GM15510 (cell line): Measurements from ENCODE around the gene LARP1.

Experiments used
- POLR2A ChIP-seq: IDR thresholded peaks from 3 replicates; pipeline ENCODE4 v1.6.1; 2011; ENCODE audit warnings: borderline replicate concordance; ENCODE audit not compliant: insufficient read length; ENCODE audit errors: extremely low read depth

Gene LARP1

DNA sequence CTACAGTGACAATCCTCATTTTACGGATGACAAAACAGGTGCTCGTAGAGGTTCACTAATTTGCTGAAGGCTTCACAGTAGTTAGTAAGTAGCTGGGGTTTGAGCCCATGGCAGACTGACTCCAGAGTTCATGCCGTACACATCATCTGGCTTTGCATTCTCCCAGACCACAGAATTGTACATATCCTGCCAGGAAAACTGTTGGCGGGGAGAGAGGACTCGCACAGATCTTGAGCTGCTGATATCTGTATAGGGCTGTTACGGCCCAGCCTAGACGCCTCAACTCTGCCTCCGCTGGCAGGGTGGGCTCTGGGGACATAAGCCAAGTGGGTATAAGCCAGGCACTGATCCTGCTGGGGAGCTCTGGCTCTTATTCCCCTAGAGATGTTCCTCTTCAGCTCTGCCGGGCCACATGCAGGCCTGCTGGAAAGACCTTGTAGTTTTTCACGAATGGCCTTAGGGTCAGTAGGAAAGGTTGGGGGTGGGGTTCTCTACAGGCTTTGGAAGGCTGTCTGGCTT is 16.3 kb downstream of the LARP1 start:
- TF ChIP-seq POLR2A, result no peak

DNA sequence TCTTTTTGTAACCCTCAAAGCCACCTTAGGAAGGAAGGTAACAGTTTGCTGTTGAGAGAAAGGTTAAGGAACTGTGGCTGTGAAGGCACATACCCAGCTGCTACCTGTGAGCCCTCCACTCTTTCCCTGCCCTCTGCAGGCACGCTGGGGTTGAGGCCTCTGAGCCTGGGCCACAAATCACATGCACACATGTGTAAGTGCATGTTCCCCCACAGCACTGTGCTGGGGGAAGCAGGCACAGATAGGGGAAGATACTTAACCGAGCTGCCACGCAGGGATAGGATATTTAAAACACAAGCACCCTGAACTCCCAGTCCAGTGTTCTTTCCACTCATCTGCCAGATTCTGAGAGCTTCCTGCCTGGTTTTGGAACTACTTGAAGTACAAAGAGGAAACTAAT is 18.1 kb downstream of the LARP1 start:
- TF ChIP-seq POLR2A, result no peak

DNA sequence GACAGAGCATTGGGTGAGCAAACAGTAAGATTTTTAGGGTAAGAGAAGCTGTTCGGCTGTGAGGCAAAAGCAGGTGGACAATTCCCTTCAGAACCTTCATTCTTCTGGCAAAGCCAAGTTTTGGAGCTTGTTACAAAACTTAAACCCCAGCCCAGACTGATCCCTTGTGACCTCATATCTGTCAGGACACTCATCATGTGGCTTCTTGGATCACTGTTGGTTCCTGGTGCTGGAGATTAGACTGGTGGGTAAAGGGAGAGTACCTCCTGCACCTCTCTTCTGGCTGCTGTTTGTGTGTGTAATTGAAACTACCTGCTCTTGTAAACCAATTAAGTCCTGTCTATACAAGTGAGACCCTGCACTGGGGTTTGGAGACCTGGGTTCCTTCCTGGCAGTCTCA is 21.0 kb downstream of the LARP1 start:
- TF ChIP-seq POLR2A, result no peak

DNA sequence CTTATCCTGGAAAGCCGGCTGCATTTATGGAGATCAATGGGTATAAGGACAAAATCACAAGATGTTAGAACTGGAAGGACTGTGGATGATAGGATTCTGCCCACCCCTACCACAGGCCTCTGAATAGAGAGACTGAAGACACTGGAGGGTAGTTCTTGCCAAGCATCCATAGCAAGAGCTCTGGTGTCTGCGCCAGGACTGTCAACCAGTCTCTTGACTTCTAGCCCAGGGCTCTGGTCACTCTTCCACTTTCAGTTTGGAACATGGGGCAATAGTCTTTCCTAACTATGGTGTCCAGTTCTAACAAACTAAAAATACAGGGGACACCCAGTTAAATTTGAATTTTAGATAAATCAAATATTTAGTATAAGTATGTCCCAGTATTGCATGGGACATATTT is 23.4 kb downstream of the LARP1 start:
- no peak for TF ChIP-seq POLR2A

DNA sequence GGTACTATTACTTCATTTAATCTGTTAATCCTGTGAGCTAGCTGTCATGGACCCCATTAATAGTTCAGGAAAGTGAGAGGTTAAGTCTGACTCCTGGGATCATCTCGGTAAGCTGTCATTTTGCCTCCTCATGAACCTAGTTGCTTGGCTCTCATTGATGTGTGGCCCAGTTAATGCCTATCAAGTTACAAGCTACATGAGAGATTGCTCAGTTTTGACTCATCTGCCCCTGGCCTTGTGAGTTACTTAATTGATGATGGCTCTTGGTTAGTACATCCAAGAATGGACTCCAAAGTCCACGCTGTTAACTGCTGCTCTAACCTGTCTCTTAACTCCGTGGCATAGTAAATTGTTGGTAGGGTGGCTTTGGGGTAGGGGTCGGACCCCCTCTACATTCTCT is 23.9 kb downstream of the LARP1 start:
- TF ChIP-seq POLR2A, result no peak

DNA sequence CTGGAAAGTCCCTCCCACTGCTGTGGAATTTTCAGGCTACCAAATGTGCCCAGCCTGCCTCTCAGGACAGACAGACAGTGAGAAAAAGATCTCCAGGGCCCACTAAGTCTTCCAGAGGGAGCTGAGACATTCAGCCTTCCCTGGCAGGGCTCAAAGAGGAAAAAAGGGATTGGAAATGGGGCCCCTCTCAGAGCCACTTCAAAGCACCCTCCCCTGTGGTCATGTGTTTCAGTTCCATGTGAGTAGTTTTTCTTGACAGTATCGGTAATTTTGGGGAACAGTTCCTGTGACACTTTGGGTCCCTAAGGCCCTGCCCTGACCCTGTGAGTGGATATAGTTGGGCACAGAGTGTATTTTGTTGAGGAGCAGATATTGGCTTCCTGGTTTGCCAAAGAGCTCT is 25.0 kb downstream of the LARP1 start:
- TF ChIP-seq POLR2A, result no peak

DNA sequence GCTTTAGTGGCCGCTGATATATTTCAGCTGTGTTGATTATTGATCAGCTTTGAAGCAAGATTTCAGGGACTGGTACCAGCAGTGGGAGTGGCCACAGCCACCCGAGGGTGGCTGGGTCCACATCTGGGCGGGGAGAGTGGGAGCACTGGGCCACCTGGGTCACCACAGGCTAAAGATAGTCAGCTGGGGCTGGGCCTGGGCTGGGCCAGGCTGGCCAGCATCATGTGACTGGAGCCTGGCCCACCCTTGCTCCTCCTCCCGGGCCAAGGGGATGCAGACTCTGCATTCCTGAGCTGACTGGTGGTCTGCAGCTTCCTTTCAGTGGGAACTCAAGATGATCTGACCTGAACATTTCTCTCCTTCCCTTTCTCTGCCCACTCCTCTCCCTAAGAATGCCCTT is 27.1 kb downstream of the LARP1 start:
- no peak for TF ChIP-seq POLR2A

DNA sequence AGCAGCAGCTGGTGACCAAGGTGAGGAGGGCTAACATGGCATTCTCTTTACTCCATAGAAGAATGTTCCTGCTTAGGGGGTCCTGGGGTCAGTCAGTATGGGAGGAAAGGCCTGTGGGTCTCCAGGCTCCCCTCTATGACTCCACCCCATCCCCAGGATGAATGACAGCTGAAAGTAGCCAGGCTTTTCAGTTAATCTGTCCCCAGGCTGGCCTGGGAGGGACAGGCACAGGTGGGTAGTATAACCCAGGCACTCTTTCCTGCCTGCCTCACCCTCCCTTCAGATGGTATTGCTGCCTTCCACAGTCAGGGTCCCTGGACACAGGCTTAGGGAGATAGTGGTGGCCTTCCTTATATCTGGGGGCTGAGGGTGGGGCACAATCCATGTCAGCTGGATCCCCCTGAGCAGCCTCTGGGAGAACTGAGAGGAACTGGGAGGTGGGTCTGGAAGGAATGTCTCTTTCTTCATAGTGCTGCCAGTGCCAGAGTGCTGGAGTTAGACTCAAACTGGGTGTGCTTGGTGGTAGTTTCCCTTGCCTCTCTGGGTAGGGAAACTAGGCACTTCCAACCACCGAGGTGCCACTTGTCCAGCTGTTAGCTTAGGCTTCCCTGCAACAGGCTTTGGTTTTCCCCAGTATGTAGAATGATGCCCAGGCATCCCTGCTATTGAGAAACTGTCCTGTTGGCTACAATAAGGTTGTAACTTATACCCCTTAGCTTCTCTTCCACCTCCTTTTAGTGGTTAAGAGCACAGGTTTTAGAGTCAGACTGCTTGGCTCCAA is 27.8 kb downstream of the LARP1 start:
- TF ChIP-seq POLR2A, result no peak

DNA sequence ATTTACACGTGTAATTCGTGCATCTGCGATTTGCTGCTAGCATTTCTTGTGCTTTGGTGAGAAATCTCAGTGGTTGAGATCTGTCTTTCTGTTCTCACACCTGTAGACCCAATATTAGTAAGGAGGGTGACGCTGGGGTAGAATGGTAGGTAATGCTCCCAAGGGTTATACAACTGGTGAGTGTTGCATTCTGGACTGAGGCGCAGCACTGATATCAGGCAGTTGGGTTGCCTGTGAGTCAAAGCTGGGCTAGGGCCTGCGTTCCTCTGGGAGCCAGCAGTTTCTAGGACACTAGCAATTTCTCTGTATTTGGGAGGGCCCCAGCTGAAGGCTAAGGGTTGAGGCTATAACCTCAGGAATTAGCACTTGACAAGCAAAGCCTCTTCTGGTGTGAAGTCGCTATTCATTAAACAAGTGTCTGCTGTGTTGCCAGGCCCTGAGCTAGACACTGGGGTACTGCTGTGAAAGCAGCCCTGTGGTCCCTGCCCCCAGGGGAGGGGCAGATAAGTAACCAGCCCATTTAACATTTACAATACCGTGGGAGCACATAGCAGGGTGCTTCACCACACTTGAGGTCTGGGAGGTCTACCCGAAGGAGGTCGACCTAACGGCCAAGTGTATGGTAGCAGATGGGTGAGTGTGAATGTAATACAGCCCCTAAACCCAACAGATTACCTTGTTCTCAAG is 28.7 kb downstream of the LARP1 start:
- no peak for TF ChIP-seq POLR2A

DNA sequence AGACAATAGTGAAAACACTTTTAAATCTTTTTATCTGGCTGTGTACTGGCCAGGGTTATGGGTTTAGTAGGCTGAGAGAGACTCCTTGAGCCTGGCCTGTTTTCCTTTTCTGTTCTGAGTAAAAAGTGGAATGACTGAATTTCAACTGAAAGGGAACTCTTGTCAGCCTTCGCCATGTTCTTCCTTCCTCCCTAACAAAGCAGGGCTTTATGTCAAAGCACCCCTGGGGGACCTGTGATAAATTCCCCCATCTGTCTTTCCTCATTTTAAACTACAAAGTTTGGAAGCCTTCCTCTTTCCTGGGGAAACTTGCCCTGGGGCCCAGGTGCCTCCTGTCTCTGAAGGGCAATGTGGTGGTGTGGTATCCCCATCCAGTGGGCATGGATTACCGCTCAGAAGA is 29.7 kb downstream of the LARP1 start:
- TF ChIP-seq POLR2A, result no peak

DNA sequence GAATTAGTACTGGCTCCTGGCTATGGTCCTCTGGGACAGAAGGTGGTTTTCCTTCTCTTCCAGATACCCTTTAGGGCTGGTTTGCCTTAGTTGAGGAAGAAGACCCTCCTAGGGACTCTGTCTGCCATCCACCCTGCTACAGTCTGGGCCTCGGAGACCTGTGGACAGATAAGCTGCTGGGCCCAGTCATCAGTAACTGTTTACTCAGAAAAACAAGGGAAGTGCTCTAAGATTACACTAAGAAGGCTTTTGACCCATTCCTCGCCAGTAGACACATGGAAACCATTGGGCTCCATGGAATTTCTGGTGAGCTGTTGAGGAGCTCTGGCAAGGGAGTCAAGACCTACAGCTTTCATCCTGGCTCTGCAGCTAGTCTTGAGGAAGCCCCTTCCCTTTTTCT is 31.2 kb downstream of the LARP1 start:
- no peak for TF ChIP-seq POLR2A

DNA sequence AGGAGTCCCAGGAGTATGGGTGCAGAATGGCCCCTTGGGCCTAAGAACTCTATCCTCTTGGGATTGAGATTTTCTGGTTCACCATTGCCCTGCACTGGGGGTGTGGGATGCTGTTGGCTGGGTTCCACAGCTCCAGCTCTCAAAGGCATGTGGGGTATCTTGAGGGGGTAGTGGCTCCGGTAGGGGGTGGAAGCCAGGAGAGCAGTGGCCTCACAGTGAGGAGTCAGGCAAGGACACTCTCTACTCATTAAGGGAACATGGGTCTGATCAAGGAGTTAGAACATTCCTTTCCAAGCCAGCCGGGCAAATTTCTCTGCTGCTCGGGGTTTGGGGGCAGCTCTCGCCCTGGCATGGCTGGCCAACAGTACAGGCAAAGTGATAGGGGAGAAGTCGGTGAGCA is 33.0 kb downstream of the LARP1 start:
- no peak for TF ChIP-seq POLR2A

DNA sequence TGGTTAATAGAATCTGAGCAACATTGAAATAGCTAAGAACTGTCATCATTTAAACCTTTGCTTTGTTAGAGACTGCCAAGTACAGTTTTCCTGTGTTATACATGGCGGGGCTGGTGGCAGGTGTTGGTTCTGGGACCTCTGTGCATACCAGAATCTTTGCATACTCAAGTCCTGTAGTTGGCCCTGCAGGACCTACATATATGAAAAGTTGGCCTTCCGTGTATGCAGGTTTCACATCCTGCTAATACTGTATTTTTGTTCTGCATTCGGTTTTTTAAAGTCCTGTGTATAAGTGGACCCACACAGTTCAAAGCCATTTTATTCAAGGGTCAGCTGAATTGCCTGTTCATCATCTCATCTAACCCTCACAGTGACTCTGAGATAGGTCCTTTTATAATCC is 36.4 kb downstream of the LARP1 start:
- TF ChIP-seq POLR2A, result no peak

DNA sequence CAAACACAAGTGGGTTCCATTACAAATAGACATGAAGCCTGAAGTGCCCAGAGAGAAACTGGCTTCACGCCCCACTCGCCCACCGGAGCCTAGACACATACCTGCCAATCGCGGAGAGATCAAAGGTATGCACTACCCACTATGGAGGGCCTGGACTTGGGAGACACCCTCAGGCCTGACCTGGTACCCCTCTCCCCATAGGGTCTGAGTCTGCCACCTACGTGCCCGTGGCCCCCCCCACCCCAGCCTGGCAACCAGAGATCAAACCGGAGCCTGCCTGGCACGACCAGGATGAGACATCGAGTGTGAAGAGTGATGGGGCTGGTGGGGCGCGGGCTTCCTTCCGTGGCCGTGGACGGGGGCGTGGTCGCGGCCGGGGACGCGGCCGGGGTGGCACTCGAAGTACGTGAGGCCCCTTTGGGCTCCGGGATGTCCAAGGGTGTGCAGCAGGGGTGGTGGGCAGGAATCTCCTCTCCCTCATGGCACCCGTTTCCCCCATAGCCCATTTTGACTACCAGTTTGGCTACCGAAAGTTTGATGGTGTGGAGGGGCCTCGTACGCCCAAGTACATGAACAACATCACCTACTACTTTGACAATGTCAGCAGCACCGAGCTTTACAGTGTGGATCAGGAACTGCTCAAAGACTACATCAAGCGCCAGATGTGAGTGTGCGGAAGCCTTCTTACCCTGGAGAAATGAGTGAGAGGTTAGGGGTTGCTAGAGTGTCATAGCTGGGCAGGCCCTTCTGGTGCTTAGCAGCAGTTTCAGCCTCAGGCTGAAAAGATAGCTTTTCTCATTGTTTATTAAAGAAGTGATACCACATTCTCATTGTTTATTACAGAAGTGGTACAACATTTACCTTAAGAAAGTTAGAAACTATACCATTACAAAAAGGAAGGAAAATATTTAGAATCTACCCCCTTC is 38.7 kb downstream of the LARP1 start:
- TF ChIP-seq POLR2A, result no peak
